Activated CD4-positive, alpha-beta T cell treated with anti-CD3 and anti-CD28 coated beads for 4 hours (primary cell): ENCODE data around the gene WWOX.
A peak's percentile ranks its signal among the peaks of the same experiment; 100 is the strongest.

Experiments
- DNase-seq, 2 donors: peaks; one replicate each; pipeline ENCODE4 v3.0.0-alpha.2; 2020

The WWOX gene

GRCh38 chr16:78709137-78709884 lies 609.9 kb downstream of the WWOX start:
- DNase-seq: no peak

DNA sequence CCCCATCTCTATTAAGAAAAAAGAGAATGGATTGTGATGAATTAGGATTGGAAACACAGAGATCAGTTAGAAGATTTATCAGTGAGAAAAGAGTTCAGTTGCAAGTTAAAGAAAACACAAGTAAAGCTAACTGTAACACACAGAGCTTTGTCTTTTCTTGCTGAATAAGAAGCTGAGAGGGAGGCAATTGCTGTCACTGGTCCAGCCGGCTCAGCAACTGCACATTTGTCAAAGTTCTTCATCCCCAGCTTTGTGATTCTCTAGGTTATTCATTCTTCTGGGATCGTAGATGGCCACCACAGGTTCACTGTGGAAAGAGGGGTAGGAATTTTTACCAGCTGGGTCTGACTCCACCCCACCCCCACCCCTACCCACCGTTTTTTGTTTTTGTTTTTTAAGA lies 615.7 kb downstream of the WWOX start:
- DNase-seq: no peak

GRCh38 chr16:78715673-78716072 lies 616.2 kb downstream of the WWOX start:
- DNase-seq: no peak

DNA sequence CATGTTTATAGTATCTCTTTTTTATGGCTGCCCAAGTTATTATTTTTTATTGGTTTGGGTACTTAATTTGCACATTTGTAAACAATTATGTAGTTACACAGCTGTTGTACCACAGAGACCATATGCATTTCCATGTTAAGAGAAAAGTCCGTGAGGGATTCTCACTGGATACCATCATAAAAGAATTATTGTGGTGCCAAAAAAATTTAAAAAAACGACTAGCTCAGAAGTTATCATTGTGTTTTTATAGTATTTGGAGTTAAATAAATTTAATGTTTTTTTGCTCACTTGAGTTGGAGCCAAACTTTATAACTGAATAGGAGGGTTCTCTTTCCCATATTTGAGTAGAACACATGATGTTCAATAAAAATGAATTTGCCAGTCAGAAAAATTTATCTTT lies 618.7 kb downstream of the WWOX start:
- no peak for DNase-seq

DNA sequence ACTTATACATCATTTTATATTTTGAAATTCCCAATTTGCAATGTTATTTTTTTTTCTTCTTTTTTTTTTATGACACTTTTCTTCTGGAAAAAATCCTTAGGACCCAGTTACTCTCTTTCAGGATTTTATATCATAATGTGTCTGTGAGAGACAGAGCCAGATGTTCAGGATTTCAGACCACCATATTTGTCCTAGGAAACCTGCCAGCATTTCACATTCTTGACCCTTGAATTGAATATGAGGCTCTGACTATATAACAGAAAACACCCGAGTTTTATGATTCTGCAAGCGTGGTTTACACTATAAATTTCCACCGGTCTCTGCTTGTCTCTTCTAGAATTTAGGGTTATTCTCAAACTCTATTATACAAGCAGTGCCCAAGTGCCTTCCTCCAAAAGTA lies 621.0 kb downstream of the WWOX start:
- DNase-seq: no peak

DNA sequence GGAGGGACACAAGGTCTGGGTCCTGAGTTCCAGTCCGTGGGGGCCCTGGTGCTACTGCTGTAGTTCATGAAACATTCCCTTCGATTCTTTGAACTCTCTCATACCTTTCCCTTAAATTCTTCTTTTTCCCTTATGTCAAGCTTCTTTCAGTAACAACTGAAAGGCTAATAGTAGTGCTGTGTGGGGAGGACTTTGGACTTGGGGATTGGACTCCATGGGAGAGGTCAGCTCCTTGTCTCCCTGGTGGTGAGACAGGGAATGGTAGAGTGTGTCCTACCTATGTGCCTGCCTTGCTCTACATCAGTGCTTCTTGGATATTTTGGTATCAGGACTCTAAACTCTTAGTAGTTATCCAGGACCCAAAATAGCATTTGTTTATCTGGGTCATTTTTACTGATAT lies 628.1 kb downstream of the WWOX start:
- DNase-seq: no peak

DNA sequence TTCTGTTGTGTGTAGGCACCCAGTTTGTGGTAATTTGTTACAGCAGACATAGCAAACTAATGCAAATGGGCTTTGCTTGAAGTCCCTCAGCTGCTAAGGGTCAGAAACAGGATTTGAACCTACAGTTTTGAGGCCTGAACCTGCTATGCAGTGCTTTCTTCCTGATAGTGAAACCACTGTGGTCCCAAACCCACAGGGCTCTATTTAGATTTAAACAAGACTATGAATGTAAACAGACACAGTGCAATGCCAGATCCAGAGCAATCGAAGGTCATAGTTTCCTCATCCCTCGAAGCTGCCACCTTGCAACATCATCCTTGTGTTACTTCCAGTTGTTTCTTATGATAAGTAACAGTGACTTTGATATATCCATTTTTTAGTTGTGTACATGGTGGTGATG lies 630.2 kb downstream of the WWOX start:
- DNase-seq: no peak

- DNase-seq: no peak
Observed at GRCh38 chr16:78731785-78732184, 632.3 kb downstream of the WWOX start.

GRCh38 chr16:78732696-78733095 lies 633.2 kb downstream of the WWOX start:
- no peak for DNase-seq

GRCh38 chr16:78735337-78735736 lies 635.9 kb downstream of the WWOX start:
- no peak for DNase-seq

GRCh38 chr16:78737630-78738029 lies 638.2 kb downstream of the WWOX start:
- DNase-seq: no peak

GRCh38 chr16:78738557-78738956 lies 639.1 kb downstream of the WWOX start:
- DNase-seq: no peak

- no peak for DNase-seq
Observed at GRCh38 chr16:78740269-78740668, 640.8 kb downstream of the WWOX start.

DNA sequence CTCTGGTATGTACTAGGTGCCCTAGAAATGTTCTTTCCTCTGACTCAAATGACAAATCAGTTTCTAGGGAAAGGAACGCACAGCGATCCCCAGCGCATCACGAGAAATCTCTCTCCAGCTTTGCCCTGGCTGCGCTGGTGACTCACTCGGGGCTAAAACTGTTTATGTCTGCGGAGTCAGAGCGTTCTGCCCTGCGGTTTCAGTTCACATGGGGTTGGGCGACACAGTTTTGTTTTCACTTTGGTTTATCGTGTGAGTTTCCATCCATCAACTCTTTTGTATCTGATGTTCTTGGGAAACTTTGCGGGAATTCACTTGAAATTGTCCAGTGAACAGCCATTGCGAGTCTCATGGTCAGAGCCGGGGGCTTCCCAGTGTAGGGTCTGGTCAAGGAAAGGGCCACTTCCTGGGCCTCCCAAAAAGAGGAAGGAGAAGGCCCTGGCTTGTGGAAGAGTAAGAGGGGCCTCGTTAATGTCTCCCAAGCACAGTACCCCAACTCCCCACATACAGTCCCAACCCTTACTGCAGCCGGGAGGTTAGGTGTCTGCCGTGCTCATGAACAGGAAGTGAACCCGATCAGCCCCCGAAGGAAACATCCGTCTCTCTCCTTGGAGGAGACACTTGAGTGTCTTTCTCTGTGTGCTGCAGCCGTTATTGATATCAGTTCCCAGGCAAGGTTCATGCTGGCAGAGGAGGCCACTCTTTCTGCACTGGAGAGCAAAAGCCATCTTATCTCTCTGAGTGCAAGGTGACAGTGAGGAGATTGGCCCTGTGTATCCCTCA lies 643.2 kb downstream of the WWOX start:
- DNase-seq: peak; percentile 81

- DNase-seq: no peak
Observed at GRCh38 chr16:78743556-78743955, 644.1 kb downstream of the WWOX start.

DNA sequence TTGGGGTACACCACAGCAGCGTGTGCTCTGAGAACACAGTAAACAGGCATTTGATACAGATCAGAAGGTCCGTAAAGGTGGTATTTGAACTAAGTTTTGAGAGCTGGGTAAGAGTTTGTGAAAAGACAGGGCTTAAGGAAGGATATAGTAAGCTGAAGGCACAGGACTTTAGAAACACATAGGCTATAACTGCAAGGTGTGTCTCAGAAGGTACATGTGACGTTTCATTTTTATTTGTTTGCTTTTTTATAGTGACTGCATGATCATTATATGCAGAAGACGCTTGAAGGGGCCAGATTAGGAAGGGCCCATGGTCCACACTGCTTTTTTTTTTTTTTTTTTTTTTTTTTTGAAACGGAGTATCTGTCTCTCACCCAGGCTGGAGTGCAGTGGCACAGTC lies 644.6 kb downstream of the WWOX start:
- DNase-seq: no peak

DNA sequence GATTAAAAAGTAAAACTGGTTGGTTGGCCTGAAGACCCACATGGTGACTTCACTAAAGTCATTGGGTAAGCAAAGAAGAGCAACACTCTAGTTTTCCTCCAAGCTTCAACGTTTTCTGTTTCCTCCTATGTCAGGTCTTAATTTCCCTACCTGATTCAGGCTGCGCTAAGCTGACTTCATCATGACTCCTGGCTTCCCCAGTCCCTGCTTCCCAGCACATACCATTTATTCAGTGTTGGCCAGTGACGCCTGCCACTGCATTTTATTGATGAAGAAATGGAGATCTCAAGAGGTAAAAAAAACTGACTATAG lies 645.3 kb downstream of the WWOX start:
- DNase-seq: no peak

DNA sequence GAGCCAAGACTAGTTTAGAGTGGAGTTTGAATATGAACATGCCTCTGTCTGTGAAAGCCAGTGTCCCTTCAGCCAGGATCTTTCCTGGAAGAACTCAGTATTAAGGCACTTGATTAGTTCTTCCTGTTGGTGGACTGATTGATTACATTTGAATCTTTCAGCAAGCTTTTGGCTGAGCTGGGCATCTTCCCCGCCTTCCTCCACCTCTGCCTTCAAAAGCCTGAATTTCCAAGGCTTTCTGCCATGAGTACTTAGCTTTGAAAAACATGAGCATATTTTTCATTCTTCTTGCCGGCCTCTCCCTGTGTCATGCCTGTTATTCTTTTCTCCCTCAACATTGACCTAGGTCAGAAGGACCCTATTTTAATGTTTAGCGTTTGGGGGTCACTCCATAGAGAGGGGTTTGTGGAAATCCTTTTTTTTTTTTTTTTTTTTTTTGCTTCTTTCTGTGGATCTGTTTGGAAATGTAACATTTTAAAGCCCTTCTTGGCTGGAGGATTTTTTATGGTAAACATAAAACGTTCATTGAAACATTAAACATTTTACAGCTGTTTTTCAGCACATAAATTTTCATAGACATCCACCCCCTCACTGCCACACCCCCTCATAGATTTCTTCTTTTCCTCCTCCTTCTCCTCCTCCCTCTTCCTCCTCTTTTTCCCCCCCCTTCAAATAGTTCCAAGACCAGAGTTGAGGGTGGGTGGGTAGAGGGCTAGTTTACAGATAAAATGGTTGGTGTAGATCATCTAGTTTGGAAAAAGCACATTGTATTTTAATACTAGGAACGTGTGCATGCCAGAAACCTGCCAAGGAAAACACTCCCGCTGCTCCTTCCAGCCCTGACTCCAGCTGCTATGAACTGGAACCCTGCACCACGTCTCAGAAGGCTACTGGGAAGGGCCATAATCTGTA lies 645.9 kb downstream of the WWOX start:
- DNase-seq: no peak

DNA sequence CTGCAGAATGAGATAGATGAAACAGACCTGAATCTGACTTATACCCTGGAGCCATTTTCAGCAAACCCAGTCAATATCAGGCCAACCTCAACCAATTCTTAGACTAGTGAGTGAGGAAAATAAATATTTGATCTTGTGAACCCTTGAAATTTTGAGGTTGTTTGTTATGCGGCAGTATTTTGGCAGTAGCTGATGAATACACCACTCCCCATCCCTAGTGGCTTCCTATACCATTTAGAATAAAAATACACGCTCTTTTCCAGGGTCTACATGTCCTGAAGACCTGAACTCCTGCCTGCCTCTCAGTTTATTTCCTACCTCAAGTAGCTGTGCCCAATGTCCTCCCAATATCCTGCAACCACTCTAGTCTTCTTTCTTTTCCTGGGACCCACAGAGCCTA lies 647.3 kb downstream of the WWOX start:
- DNase-seq: no peak

DNA sequence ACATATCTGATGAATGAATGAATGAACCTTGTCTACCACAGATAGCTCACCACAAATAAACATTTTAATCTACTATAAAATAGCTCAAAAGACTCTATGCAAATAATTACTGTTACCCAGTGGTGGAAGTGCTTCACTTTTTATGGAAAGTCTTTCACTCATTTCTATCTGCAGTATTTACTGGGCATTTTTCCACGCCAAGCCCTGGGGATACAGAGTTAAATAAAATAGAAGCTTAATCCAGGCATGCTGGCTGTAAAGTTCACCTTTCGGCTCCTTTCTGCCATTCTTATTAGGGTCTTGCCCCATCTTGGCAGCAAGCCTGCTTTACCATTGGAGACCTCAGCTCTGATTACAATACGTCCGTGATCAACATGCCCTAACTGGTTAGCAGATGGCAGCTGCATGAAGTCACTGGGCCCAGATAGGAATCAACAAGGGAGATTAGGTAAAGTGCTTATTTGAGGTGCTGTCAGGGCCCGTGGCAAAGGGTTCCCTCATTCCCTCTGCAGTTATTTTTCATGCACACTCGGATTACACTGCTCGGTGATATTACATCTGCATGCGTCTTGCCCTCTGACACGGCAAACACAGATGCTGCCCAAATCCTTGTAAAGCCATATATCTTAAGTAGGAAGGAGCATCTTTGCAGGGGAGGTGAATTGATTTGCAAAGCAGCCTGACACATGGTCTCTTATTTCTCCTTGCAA lies 648.9 kb downstream of the WWOX start:
- no peak for DNase-seq

- DNase-seq: no peak
Observed at GRCh38 chr16:78749745-78750268, 650.4 kb downstream of the WWOX start.

GRCh38 chr16:78750611-78751010 lies 651.2 kb downstream of the WWOX start:
- DNase-seq: no peak

- no peak for DNase-seq
Observed at GRCh38 chr16:78751601-78752000, 652.1 kb downstream of the WWOX start.
